HEK293 (cell line): ENCODE measurements around the gene CNBP.

ENCODE experiments used
- CTCF ChIP-seq: fragments of 450-650 bp; formaldehyde crosslinking; IDR thresholded peaks from 2 replicates; pipeline ENCODE4 v1.5.1; 2016; ENCODE audit warnings: missing biosample characterization, missing genetic modification characterization
- GFI1B ChIP-seq: fragments of 450-650 bp; formaldehyde crosslinking; IDR thresholded peaks from 2 replicates; pipeline ENCODE4 v1.5.1; 2016; ENCODE audit warnings: missing biosample characterization, missing genetic modification characterization
- GLIS2 ChIP-seq: fragments of 450-650 bp; formaldehyde crosslinking; IDR thresholded peaks from 2 replicates; pipeline ENCODE4 v1.5.1; 2016; ENCODE audit warnings: missing biosample characterization, missing genetic modification characterization
- KLF16 ChIP-seq: fragments of 450-650 bp; formaldehyde crosslinking; IDR thresholded peaks from 2 replicates; pipeline ENCODE4 v1.5.1; 2017; ENCODE audit warnings: missing biosample characterization, missing genetic modification characterization
- KLF9 ChIP-seq: fragments of 450-650 bp; formaldehyde crosslinking; IDR thresholded peaks from 2 replicates; pipeline ENCODE4 v1.5.1; 2016; ENCODE audit warnings: missing biosample characterization, missing genetic modification characterization, low read depth
- MYNN ChIP-seq: fragments of 450-650 bp; formaldehyde crosslinking; IDR thresholded peaks from 2 replicates; pipeline ENCODE4 v1.5.1; 2016; ENCODE audit warnings: missing biosample characterization, missing genetic modification characterization, borderline replicate concordance
- MZF1 ChIP-seq: fragments of 450-650 bp; formaldehyde crosslinking; IDR thresholded peaks from 2 replicates; pipeline ENCODE4 v1.5.1; 2017; ENCODE audit warnings: missing biosample characterization, missing genetic modification characterization, borderline replicate concordance
- PRDM2 ChIP-seq: fragments of 450-650 bp; formaldehyde crosslinking; IDR thresholded peaks from 2 replicates; pipeline ENCODE4 v1.5.1; 2016; ENCODE audit warnings: missing biosample characterization, missing genetic modification characterization, borderline replicate concordance
- REST ChIP-seq: fragments of 450-650 bp; formaldehyde crosslinking; IDR thresholded peaks from 2 replicates; pipeline ENCODE4 v1.5.1; 2016; ENCODE audit warnings: missing biosample characterization, missing genetic modification characterization
- SCRT1 ChIP-seq: fragments of 450-650 bp; formaldehyde crosslinking; IDR thresholded peaks from 2 replicates; pipeline ENCODE4 v1.5.1; 2016; ENCODE audit warnings: missing biosample characterization, missing genetic modification characterization, borderline replicate concordance
- ZBTB17 ChIP-seq: fragments of 450-650 bp; formaldehyde crosslinking; IDR thresholded peaks from 2 replicates; pipeline ENCODE4 v1.5.1; 2016; ENCODE audit warnings: missing biosample characterization, missing genetic modification characterization
- ZNF140 ChIP-seq: fragments of 450-650 bp; formaldehyde crosslinking; IDR thresholded peaks from 2 replicates; pipeline ENCODE4 v1.5.1; 2016; ENCODE audit warnings: missing biosample characterization, missing genetic modification characterization
- ZNF184 ChIP-seq: fragments of 450-650 bp; IDR thresholded peaks from 2 replicates; pipeline ENCODE4 v1.5.1; 2018; ENCODE audit warnings: missing biosample characterization, mild to moderate bottlenecking, missing genetic modification characterization
- ZNF311 ChIP-seq: fragments of 450-650 bp; formaldehyde crosslinking; IDR thresholded peaks from 2 replicates; pipeline ENCODE4 v1.5.1; 2017; ENCODE audit warnings: missing biosample characterization, missing genetic modification characterization, borderline replicate concordance
- ZNF354C ChIP-seq: fragments of 450-650 bp; formaldehyde crosslinking; IDR thresholded peaks from 2 replicates; pipeline ENCODE4 v1.5.1; 2016; ENCODE audit warnings: missing biosample characterization, missing genetic modification characterization, low read depth, borderline replicate concordance
- ZNF391 ChIP-seq: fragments of 450-650 bp; formaldehyde crosslinking; IDR thresholded peaks from 2 replicates; pipeline ENCODE4 v1.5.1; 2016; ENCODE audit warnings: low read depth, missing biosample characterization, missing genetic modification characterization, borderline replicate concordance
- ZNF501 ChIP-seq: fragments of 450-650 bp; formaldehyde crosslinking; IDR thresholded peaks from 2 replicates; pipeline ENCODE4 v1.5.1; 2016; ENCODE audit warnings: missing biosample characterization, missing genetic modification characterization
- ZNF510 ChIP-seq: fragments of 450-650 bp; formaldehyde crosslinking; IDR thresholded peaks from 2 replicates; pipeline ENCODE4 v1.5.1; 2018; ENCODE audit warnings: mild to moderate bottlenecking, missing genetic modification characterization, missing biosample characterization; ENCODE audit not compliant: insufficient replicate concordance
- ZNF544 ChIP-seq: fragments of 450-650 bp; formaldehyde crosslinking; IDR thresholded peaks from 2 replicates; pipeline ENCODE4 v1.5.0; 2017; ENCODE audit warnings: missing biosample characterization, missing genetic modification characterization
- ZNF548 ChIP-seq: fragments of 450-650 bp; formaldehyde crosslinking; IDR thresholded peaks from 2 replicates; pipeline ENCODE4 v1.5.1; 2016; ENCODE audit warnings: missing biosample characterization, missing genetic modification characterization
- ZNF558 ChIP-seq: fragments of 450-650 bp; formaldehyde crosslinking; IDR thresholded peaks from 2 replicates; pipeline ENCODE4 v1.5.1; 2016; ENCODE audit warnings: missing biosample characterization, missing genetic modification characterization
- ZNF660 ChIP-seq: fragments of 450-650 bp; IDR thresholded peaks from 2 replicates; pipeline ENCODE4 v1.5.1; 2018; ENCODE audit warnings: missing biosample characterization, mild to moderate bottlenecking, missing genetic modification characterization
- ZNF701 ChIP-seq: fragments of 450-650 bp; formaldehyde crosslinking; IDR thresholded peaks from 2 replicates; pipeline ENCODE4 v1.5.1; 2016; ENCODE audit warnings: missing biosample characterization, missing genetic modification characterization
- ZSCAN30 ChIP-seq: fragments of 450-650 bp; IDR thresholded peaks from 2 replicates; pipeline ENCODE4 v1.5.1; 2018; ENCODE audit warnings: missing biosample characterization, mild to moderate bottlenecking, missing genetic modification characterization, moderate library complexity
- TF ChIP-seq, protein P1 (sequence below): fragments of 450-650 bp; formaldehyde crosslinking; IDR thresholded peaks from 2 replicates; pipeline ENCODE4 v1.5.1; 2017; ENCODE audit warnings: missing biosample characterization, missing genetic modification characterization
- TF ChIP-seq, protein P2 (sequence below): fragments of 450-650 bp; formaldehyde crosslinking; IDR thresholded peaks from 2 replicates; pipeline ENCODE4 v1.5.1; 2017; ENCODE audit warnings: missing biosample characterization, missing genetic modification characterization

The CNBP gene

GRCh38 chr3:129211772-129212171 is 28.1 kb upstream of the CNBP start (continued):
- TF ChIP-seq PRDM2 (no peak), KLF16 (tag by site-specific recombination) (no peak), ZNF510 (tag by site-specific recombination) (no peak), KLF9 (tag by site-specific recombination) (no peak), ZNF548 (tag by site-specific recombination) (no peak), MZF1 (tag by site-specific recombination) (no peak), ZNF544 (tag by site-specific recombination) (no peak), MYNN (tag by site-specific recombination) (no peak), ZNF660 (tag by site-specific recombination) (no peak), GFI1B (tag by site-specific recombination) (no peak), ZNF558 (tag by site-specific recombination) (no peak), ZNF701 (tag by site-specific recombination) (no peak), REST (tag by site-specific recombination) (no peak), ZSCAN30 (tag by site-specific recombination) (no peak), ZNF354C (no peak), GLIS2 (tag by site-specific recombination) (peak; percentile 61), ZBTB17 (tag by site-specific recombination) (peak; percentile 70), ZNF311 (tag by site-specific recombination) (no peak), ZNF140 (tag by site-specific recombination) (no peak), CTCF (tag by site-specific recombination) (no peak), SCRT1 (tag by site-specific recombination) (0 out of 2 replicates have a peak, but pooled peaks have one; percentile 70), ZNF391 (tag by site-specific recombination) (no peak), ZNF184 (tag by site-specific recombination) (no peak), ZNF501 (tag by site-specific recombination) (no peak)
- TF ChIP-seq, protein P1, sequence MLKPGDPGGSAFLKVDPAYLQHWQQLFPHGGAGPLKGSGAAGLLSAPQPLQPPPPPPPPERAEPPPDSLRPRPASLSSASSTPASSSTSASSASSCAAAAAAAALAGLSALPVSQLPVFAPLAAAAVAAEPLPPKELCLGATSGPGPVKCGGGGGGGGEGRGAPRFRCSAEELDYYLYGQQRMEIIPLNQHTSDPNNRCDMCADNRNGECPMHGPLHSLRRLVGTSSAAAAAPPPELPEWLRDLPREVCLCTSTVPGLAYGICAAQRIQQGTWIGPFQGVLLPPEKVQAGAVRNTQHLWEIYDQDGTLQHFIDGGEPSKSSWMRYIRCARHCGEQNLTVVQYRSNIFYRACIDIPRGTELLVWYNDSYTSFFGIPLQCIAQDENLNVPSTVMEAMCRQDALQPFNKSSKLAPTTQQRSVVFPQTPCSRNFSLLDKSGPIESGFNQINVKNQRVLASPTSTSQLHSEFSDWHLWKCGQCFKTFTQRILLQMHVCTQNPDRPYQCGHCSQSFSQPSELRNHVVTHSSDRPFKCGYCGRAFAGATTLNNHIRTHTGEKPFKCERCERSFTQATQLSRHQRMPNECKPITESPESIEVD (tag by site-specific recombination), result no peak
- TF ChIP-seq, protein P2, sequence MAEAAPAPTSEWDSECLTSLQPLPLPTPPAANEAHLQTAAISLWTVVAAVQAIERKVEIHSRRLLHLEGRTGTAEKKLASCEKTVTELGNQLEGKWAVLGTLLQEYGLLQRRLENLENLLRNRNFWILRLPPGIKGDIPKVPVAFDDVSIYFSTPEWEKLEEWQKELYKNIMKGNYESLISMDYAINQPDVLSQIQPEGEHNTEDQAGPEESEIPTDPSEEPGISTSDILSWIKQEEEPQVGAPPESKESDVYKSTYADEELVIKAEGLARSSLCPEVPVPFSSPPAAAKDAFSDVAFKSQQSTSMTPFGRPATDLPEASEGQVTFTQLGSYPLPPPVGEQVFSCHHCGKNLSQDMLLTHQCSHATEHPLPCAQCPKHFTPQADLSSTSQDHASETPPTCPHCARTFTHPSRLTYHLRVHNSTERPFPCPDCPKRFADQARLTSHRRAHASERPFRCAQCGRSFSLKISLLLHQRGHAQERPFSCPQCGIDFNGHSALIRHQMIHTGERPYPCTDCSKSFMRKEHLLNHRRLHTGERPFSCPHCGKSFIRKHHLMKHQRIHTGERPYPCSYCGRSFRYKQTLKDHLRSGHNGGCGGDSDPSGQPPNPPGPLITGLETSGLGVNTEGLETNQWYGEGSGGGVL (tag by site-specific recombination), result peak; percentile 88
